DND-41 (cell line): ENCODE results near the gene AKAP13.

Source experiments
- ATAC-seq: fragments of 200-7000 bp; cut with Tn5 transposase; 3 replicates; pipeline ENCODE4 v1.9.1; 2021; ENCODE audit warnings: low read depth; ENCODE audit not compliant: insufficient read depth
- DNase-seq: peaks from one replicate; pipeline ENCODE4 v3.0.0-alpha.2; 2020
- H2AFZ ChIP-seq: 2 replicates; pipeline ENCODE4 v1.6.0; 2012; ENCODE audit warnings: low read depth, low read length
- H3K27ac ChIP-seq: 2 replicates; pipeline ENCODE4 v1.5.1; 2012; ENCODE audit warnings: low read length, inconsistent platforms
- H3K27me3 ChIP-seq: fragments of 200-600 bp; sonication (generic); 2 replicates; pipeline ENCODE4 v1.6.0; 2012; ENCODE audit warnings: low read length, mild to moderate bottlenecking, inconsistent platforms; ENCODE audit not compliant: insufficient read depth, poor library complexity
- H3K36me3 ChIP-seq: 2 replicates; pipeline ENCODE4 v1.5.1; 2012; ENCODE audit warnings: low read length, inconsistent platforms; ENCODE audit not compliant: insufficient read depth
- H3K4me1 ChIP-seq: 2 replicates; pipeline ENCODE4 v1.5.1; 2012; ENCODE audit warnings: mild to moderate bottlenecking, low read length; ENCODE audit not compliant: insufficient read depth
- H3K4me2 ChIP-seq: 2 replicates; pipeline ENCODE4 v1.6.0; 2012; ENCODE audit warnings: mild to moderate bottlenecking, moderate library complexity, low read length, inconsistent platforms; ENCODE audit not compliant: insufficient read depth
- H3K4me3 ChIP-seq, 2 experiments: fragments of 200-600 bp in 1 of 2; shearing (Covaris generic) in 1 of 2; 2 replicates each; pipeline ENCODE4 v1.5.1; 2012 to 2016; ENCODE audit warnings: inconsistent platforms in 2 of 2, low read length in 2 of 2, mild to moderate bottlenecking in 2 of 2, low read depth in 1 of 2, moderate library complexity in 1 of 2
- H3K79me2 ChIP-seq: 2 replicates; pipeline ENCODE4 v1.6.0; 2012; ENCODE audit warnings: low read length, inconsistent platforms; ENCODE audit not compliant: insufficient read depth
- H3K9ac ChIP-seq: 2 replicates; pipeline ENCODE4 v1.6.0; 2012; ENCODE audit warnings: low read depth, mild to moderate bottlenecking, inconsistent platforms, low read length, moderate library complexity
- H3K9me3 ChIP-seq: 2 replicates; pipeline ENCODE4 v1.5.1; 2012; ENCODE audit warnings: low read length, moderate library complexity, mild to moderate bottlenecking, inconsistent platforms; ENCODE audit not compliant: insufficient read depth, severe bottlenecking
- H4K20me1 ChIP-seq: 2 replicates; pipeline ENCODE4 v1.6.0; 2012; ENCODE audit warnings: low read length; ENCODE audit not compliant: insufficient read depth
- EZH2 ChIP-seq: IDR thresholded peaks from 3 replicates; pipeline ENCODE4 v1.6.1; 2012; ENCODE audit warnings: borderline replicate concordance, low read depth, mild to moderate bottlenecking, moderate library complexity, low read length, inconsistent platforms; ENCODE audit not compliant: severe bottlenecking
- TF ChIP-seq, protein P1 (sequence below): IDR thresholded peaks from 2 replicates; pipeline ENCODE4 v1.5.1; 2012; ENCODE audit warnings: borderline replicate concordance, low read length, moderate library complexity, mild to moderate bottlenecking; ENCODE audit not compliant: poor library complexity, severe bottlenecking; ENCODE audit errors: extremely low read depth

AKAP13 gene

DNA sequence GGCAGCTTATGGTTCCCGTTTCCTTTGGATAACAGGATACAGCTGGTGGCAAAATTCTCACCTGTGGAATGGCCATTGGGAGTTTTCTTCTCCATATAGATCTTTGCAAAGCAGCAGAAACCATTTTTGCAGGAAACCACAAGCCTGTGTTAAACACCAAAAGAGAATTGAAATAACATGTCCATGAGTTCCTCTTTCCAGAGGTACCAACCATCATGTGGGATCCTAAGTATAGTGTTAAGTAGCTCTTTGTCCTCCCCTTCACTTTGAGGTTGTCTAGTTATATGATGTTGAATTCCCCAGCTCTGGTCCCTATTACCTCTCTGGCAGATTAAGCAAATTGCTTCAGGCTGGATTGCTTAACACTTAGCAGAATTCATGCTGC is 94.9 kb downstream of the AKAP13 start:
- no peak overlapping the region for H3K9ac ChIP-seq

DNA sequence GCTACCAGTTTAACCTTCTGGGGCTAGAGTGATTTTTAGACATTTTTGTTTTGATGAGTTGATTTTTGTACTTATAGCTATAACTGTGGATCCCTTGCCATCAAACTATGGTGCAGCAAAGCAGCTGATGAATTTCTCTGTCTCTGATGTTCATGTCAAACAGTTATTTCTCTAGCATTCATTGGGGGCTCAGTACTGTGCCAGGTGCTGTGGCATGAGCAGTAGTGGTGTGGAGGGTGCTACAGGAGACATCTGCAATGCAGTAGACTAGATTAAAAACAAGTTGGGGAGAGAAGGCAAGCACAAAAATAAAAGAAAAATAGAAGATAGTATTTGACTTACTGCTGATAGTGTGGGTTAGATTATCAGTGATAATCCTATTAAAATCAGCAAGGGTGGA is 95.3 kb downstream of the AKAP13 start:
- Histone ChIP-seq H3K79me2 (no peaks in the 10 kb centered on the region), H3K9ac (no peak overlapping the region), H3K4me3 (no peak overlapping the region), H3K36me3 (no peaks in the 10 kb centered on the region), H4K20me1 (peaks cover 6% of the 10 kb centered on the region; the same call in 1 of the 2 replicates), H3K4me2 (no peak overlapping the region), H2AFZ (no peak overlapping the region), H3K27me3 (no peaks in the 10 kb centered on the region), H3K27ac (no peak overlapping the region), H3K9me3 (no peaks in the 10 kb centered on the region), H3K4me1 (no peaks in the 10 kb centered on the region)
- no peak for TF ChIP-seq EZH2
- TF ChIP-seq, protein P1, sequence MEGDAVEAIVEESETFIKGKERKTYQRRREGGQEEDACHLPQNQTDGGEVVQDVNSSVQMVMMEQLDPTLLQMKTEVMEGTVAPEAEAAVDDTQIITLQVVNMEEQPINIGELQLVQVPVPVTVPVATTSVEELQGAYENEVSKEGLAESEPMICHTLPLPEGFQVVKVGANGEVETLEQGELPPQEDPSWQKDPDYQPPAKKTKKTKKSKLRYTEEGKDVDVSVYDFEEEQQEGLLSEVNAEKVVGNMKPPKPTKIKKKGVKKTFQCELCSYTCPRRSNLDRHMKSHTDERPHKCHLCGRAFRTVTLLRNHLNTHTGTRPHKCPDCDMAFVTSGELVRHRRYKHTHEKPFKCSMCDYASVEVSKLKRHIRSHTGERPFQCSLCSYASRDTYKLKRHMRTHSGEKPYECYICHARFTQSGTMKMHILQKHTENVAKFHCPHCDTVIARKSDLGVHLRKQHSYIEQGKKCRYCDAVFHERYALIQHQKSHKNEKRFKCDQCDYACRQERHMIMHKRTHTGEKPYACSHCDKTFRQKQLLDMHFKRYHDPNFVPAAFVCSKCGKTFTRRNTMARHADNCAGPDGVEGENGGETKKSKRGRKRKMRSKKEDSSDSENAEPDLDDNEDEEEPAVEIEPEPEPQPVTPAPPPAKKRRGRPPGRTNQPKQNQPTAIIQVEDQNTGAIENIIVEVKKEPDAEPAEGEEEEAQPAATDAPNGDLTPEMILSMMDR = no peak
- DNase-seq (no peak), ATAC-seq (no peak)

More for the DNA sequence above, 94.9 kb downstream of the AKAP13 start:
- Histone ChIP-seq H3K4me2 (no peak overlapping the region), H3K27me3 (no peaks in the 10 kb centered on the region), H3K36me3 (no peaks in the 10 kb centered on the region), H3K9me3 (no peaks in the 10 kb centered on the region), H4K20me1 (peaks cover 6% of the 10 kb centered on the region; the same call in 1 of the 2 replicates), H3K4me1 (no peaks in the 10 kb centered on the region), H3K27ac (no peak overlapping the region), H3K4me3 (no peak overlapping the region), H3K79me2 (no peaks in the 10 kb centered on the region), H2AFZ (no peak overlapping the region)
- no peak for DNase-seq
- no peak for TF ChIP-seq EZH2
- TF ChIP-seq, protein P1 = no peak
- ATAC-seq = no peak

DNA sequence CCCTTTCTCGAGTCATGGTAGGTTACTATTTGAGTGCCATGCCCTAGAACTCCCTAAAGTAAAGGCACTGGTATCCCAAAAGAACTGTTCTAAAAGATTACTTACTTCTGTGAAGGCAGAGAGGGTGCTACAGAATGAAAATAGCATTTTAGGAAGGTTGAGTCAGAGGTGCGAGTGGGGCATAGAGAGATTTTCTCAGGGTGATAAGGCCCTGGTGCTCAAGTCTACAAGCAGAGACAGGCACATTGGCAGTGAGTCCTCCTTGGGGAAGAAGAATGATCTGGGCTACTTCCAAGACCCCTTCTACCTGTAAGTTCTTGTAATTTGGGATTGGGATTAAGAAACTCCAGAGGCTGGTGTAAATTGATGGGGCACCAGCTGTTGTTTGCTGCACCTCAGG is 96.7 kb downstream of the AKAP13 start:
- ATAC-seq (no peak), DNase-seq (no peak)
- no peak overlapping the region for H2AFZ ChIP-seq
- no peaks in the 10 kb centered on the region for H3K27me3 ChIP-seq
- no peaks in the 10 kb centered on the region for H3K79me2 ChIP-seq
- H3K4me3 ChIP-seq = no peak overlapping the region
- H4K20me1 ChIP-seq = peaks cover 9% of the 10 kb centered on the region; the same call in 1 of the 2 replicates
- no peak overlapping the region for H3K27ac ChIP-seq
- no peak for TF ChIP-seq EZH2
- TF ChIP-seq, protein P1 = no peak
- no peak overlapping the region for H3K4me2 ChIP-seq
- peaks cover 3% of the 10 kb centered on the region; the same call in 1 of the 2 replicates for H3K4me1 ChIP-seq
- H3K9me3 ChIP-seq = no peaks in the 10 kb centered on the region
- no peaks in the 10 kb centered on the region for H3K36me3 ChIP-seq
- H3K9ac ChIP-seq = no peak overlapping the region

DNA sequence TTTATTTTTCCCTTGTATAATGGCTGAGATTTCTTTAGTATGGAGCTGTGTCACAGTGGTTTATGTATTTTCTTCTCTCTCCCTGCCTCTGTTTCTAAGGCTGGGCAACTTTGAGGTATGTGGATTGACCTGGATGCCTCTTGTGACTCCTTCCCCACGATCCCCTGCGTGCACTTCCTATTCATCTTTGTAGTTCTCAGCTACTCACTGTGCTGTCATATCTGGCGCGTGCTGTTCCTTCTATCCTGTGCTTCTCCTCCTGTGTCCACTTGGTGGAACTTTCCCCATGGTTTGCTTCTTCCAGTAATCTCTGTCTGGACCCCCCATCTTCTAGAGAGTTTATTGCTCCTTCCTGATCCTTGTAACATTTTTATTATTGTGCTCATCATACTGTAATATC is 97.3 kb downstream of the AKAP13 start:
- DNase-seq (no peak), ATAC-seq (no peak)
- no peak overlapping the region for H3K4me3 ChIP-seq
- peaks cover 3% of the 10 kb centered on the region; the same call in 1 of the 2 replicates for H3K4me1 ChIP-seq
- no peak for TF ChIP-seq EZH2
- TF ChIP-seq, protein P1 = no peak
- no peak overlapping the region for H3K4me2 ChIP-seq
- H3K27me3 ChIP-seq = no peaks in the 10 kb centered on the region
- H3K9me3 ChIP-seq = no peaks in the 10 kb centered on the region
- no peak overlapping the region for H3K27ac ChIP-seq
- no peak overlapping the region for H2AFZ ChIP-seq
- H3K9ac ChIP-seq = no peak overlapping the region
- H3K79me2 ChIP-seq = no peaks in the 10 kb centered on the region
- H3K36me3 ChIP-seq = no peaks in the 10 kb centered on the region
- H4K20me1 ChIP-seq = peaks cover 9% of the 10 kb centered on the region; the same call in 1 of the 2 replicates
